HG03460 (cell line): ENCODE measurements around the gene TMEM222.
"Not testable (repeated sequence)": the region's sequence is repeated elsewhere in the genome, so short reads cannot be mapped to it uniquely, and the experiment has no call there.

Experiments
- ATAC-seq: cut with Tn5 transposase; IDR thresholded peaks from one replicate; pipeline ENCODE4 v1.9.1; 2021; ENCODE audit not compliant: unreplicated experiment

The TMEM222 gene

GRCh38 chr1:27377760-27378495 is 56.0 kb downstream of the TMEM222 start:
- ATAC-seq = no peak

- no peak for ATAC-seq
Measured at GRCh38 chr1:27379564-27380122, 57.7 kb downstream of the TMEM222 start.

GRCh38 chr1:27380224-27380623 is 58.3 kb downstream of the TMEM222 start:
- no peak for ATAC-seq

- no peak for ATAC-seq
Measured at GRCh38 chr1:27380766-27381733, 59.1 kb downstream of the TMEM222 start.

GRCh38 chr1:27381969-27382762 is 60.2 kb downstream of the TMEM222 start:
- ATAC-seq = no peak

- ATAC-seq = no peak
Measured at GRCh38 chr1:27383039-27383605, 61.2 kb downstream of the TMEM222 start, which contains the start of gene CD164L2. CD164L2 (minus strand) TSS chr1:27383333; CDS start chr1:27383239, 94 bp downstream.

GRCh38 chr1:27383661-27384060 is 61.7 kb downstream of the TMEM222 start:
- no peak for ATAC-seq

GRCh38 chr1:27384797-27385196 is 62.8 kb downstream of the TMEM222 start:
- ATAC-seq = not testable (repeated sequence)
